Measurements from ENCODE around the gene CFDP1. TPM values are rescaled to one million over a fixed set of nuclear protein-coding genes. Genes with fewer than 3 reads are reported as not detected.
A peak's percentile ranks its signal among the peaks of the same experiment; 100 is the strongest.

Gene CFDP1
- total and polyA plus RNA-seq, 2 donors (not counting 3 experiments of a cell fraction or from before 2014, with no cell fraction given), result 17.8 to 53.8 TPM

DNA sequence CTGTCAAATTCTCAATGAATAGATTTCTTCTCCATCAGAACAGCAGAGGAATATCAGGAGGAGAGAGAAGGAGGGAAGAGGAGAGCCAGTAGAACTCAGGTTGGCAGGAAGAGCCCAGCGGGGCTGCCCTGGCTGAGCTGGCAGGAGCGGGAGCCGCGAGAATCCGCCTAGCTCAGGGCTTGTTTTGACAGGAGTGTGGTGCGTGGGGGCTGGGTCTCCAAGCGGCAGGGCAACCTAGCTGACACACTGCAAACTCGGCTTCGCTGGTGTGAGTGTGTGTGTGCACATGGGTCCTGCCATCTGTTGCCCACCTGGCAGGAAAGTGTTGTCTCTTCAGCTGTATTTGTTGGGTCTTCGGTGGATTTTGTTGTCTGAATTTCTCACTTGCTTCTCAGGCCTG is 154.0 kb downstream of the CFDP1 start:
- TF ChIP-seq JUN (IDR thresholded peaks at IDR 0.05; ENCODE audit: borderline replicate concordance, insufficient read depth, insufficient read length, low read depth) (no peak), EZH2 (IDR thresholded peaks at IDR 0.05; ENCODE audit: borderline replicate concordance, low read depth, low read length, severe bottlenecking) (no peak), POLR2AphosphoS5 (IDR thresholded peaks at IDR 0.05; ENCODE audit: insufficient read depth, low read depth, low read length) (no peak), POLR2A (IDR thresholded peaks at IDR 0.05; ENCODE audit: low read depth, low read length) (no peak), MAX (IDR thresholded peaks at IDR 0.05; ENCODE audit: insufficient read depth, insufficient read length) (no peak), GATA2 (IDR thresholded peaks at IDR 0.05; ENCODE audit: insufficient read depth, insufficient read length, low read depth, low read length) (no peak), CTCF (IDR thresholded peaks at IDR 0.05; ENCODE audit: extremely low read depth in 1 of 2, insufficient read depth in 1 of 2, low read depth in 1 of 2, low read length in 2 of 2) (no peak), FOS (IDR thresholded peaks at IDR 0.05; ENCODE audit: borderline replicate concordance, insufficient read depth, low read length) (no peak), MYC (IDR thresholded peaks at IDR 0.05; ENCODE audit: low read depth, low read length) (no peak)
- H3K9me3 ChIP-seq (replicated peaks; ENCODE audit: control insufficient read depth, insufficient read depth, low read length), result no peaks in the 10 kb centered on the region
- no peak overlapping the region for H3K4me2 ChIP-seq (ENCODE audit: insufficient read depth, low read length)
- no peaks in the 10 kb centered on the region for H3K36me3 ChIP-seq (ENCODE audit: control insufficient read depth in 2 of 2, extremely low read depth in 1 of 2, insufficient read depth in 2 of 2, low read length in 2 of 2)
- peak overlapping the region; percentile 16 for H3K9ac ChIP-seq (replicated peaks; ENCODE audit: extremely low read depth, insufficient read depth, low read length)
- FAIRE-seq (no peak), DNase-seq (ENCODE audit: low read depth, low spot score) (no peak)
- no peaks in the 10 kb centered on the region for H3K79me2 ChIP-seq (ENCODE audit: control insufficient read depth, insufficient read depth, low read length)
- no peak overlapping the region for H3K4me3 ChIP-seq (replicated peaks in 1 of 3; ENCODE audit: insufficient read depth in 1 of 3, low read depth in 1 of 3, low read length in 3 of 3)
- intact Hi-C loops (cut with micrococcal nuclease), result no loop called here
- dilution Hi-C loops (cut with MboI; ENCODE audit: extremely low pct_ligation_motif_present, low sequenced_read_pairs), result no loop called here
- H2AFZ ChIP-seq (ENCODE audit: low read depth, low read length), result peak overlapping the region; percentile 62
- CTCF ChIA-PET, result interaction anchor here (1.0 to 1.4 kb wide), 7 partner anchors 9 to 80 kb away, joined by 3 to 8 read pairs (median 4); no protein-coding TSS in a partner anchor
- no peaks in the 10 kb centered on the region for H4K20me1 ChIP-seq (replicated peaks; ENCODE audit: control insufficient read depth, extremely low read depth, insufficient read depth, low read length)
- BruUV-seq (replicated peaks), result no TSS peak
- no peaks in the 10 kb centered on the region for H3K27me3 ChIP-seq (ENCODE audit: control insufficient read depth in 2 of 2, insufficient read depth in 2 of 2, low read length in 2 of 2)
- POLR2A ChIA-PET, result no interaction called here
- H3K27ac ChIP-seq (ENCODE audit: insufficient read depth, low read depth, low read length), result no peak overlapping the region
- H3K9me1 ChIP-seq (replicated peaks; ENCODE audit: control insufficient read depth, extremely low read depth, insufficient read depth, low read length), result no peaks in the 10 kb centered on the region
- peaks cover 7% of the 10 kb centered on the region for H3K4me1 ChIP-seq (ENCODE audit: control insufficient read depth, extremely low read depth, insufficient read depth, low read length)
